IPS-NIHi7 (cell line): Measurements from ENCODE around the gene ZNF627.
"Not testable (repeated sequence)": the region's sequence is repeated elsewhere in the genome, so short reads cannot be mapped to it uniquely, and the experiment has no call there.

ENCODE experiments used
- DNase-seq: peaks from one replicate; pipeline ENCODE4 v3.0.0; 2012; ENCODE audit warnings: mixed read lengths; ENCODE audit errors: extremely low spot score

Gene ZNF627

DNA sequence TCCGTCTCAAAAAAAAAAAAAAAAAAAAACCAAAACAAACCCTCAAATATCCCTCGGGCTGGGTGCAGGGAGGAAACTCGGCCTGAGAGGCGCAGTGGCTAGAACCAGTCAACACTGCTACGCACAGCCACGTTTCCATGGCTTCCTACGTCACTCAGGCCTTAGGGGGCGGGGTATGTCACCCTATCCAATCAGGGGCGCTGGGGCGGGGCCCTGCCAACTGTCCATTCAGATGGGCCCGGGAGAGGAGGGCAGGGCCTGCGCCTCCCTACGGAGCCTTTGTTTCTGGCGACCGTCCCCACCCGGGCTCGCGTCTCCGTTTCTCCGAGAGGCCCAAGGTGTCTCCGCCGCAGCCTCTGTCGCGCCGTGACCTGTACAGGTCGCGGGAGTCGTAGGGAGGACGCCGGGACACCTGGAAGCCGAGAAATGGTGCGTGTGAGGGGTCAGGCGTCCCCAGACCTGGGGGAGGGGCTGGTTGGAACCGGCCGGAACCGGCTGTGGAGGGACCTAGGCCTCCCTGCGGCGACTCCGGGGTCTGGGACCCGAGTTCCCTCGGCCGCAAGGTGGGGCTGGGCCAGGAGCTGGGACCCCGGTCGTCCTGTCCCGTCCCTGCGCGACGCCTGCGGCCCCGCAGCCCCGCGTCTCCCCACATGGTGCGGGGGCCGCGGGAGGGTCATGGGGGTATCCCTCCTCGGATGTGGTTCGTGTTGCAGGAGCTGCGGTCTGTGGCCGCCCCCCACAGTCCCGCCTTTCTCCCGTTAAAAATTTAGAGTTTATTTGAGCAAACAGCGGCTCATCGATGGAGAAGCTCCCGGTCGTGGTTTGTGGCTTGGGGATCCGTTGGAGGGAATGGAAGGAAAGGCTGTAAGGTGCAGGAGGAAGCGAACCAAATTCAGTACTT is at the start of gene ZNF627:
ZNF627 (plus strand) TSS at position 282 of the 901 bp plus-strand sequence; CDS start at position 427, 145 bp downstream.
- peak; percentile 99 for DNase-seq

DNA sequence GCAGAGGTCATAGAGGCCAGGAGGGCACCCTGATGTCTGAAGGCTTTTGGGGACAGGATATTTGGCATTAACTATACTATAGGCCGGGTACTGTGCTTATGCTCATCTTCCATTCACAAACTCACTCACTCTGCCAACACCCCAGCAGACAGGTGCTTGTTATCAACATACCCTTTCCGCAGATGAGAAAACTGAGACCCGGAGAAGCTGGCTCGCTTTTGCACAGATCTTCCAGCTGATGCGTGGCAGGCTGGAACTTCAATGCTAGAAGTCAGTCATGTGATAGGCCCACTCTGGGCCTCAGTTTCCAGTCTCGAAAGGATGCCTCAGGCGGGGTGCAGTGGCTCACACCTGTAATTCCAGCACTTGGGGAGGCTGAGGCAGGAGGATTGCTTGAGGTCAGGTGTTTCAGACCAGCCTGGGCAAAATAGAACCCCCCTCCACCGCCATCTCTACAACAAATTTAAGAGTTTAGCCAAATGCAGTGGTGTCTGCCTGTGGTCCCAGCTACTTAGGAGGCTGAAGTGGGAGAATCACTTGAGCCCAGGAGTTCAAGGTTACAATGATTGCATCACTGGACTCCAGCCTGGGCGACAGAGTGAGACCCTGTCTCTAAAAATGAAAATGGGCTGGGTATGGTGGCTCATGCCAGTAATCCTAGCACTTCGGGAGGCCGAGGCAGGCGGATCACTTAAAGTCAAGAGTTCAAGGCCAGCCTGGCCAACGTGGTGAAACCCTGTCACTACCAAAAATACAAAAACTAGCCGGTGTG is 49.2 kb upstream of the ZNF627 start:
- no peak for DNase-seq

DNA sequence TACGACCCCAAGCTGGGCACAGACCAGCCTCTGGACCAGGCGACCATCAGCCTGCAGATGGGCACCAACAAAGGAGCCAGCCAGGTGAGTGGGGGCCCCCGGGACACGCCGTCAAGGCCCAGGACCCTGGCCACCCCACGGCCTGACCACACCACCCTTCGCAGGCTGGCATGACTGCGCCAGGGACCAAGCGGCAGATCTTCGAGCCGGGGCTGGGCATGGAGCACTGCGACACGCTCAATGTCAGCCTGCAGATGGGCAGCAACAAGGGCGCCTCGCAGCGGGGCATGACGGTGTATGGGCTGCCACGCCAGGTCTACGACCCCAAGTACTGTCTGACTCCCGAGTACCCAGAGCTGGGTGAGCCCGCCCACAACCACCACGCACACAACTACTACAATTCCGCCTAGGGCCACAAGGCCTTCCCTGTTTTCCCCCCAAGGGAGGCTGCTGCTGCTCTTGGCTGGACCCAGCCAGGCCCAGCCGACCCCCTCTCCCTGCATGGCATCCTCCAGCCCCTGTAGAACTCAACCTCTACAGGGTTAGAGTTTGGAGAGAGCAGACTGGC is 47.8 kb upstream of the ZNF627 start:
- no peak for DNase-seq

DNA sequence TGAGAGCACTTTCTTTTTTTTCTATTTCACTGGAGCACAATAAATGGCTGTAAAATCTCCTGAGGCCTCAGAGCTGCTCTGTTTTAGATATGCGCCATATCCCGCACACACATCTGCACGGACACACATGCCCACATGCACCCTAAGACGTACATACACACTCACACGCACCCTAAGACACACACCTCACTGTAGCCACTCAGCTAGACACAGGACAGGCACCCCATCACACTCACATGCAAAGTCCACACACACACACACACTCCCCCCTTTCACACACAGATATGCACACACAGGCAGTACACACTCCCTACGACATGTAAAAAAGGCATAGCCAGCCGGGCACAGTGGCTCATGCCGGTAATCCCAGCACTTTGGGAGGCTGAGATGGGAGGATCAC is 47.0 kb upstream of the ZNF627 start:
- DNase-seq: no peak

DNA sequence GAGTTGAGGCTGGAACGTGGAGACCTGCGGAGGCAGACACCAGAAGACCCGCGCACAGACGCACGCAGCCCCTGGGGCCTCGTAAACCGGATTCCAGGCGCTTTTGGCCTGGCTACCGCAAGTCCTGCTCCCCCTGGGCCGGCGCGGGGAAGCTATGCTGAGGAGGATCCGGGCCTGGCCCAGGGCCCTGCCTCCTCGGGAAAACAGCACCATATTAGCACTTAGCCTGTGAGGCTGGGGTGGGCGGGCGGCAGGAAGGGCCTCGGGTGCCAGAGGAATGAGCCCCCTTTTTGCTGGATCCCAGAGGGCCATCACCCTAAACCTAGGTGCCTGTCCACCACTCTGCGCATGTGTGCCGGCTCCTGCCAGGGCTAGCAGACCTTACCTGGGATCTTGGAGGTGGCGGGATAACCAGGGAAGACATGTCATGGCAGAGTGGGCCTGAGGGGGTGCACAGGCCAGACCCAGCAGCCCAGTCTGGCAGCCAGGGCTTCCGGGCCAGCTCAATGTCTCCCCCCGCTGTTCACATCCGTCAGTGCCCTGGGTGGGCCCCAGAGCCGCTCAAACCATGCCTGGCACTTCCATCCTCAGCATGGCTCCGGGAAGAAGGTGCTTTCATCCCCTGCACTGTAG is 45.6 kb upstream of the ZNF627 start:
- DNase-seq: peak; percentile 74

DNA sequence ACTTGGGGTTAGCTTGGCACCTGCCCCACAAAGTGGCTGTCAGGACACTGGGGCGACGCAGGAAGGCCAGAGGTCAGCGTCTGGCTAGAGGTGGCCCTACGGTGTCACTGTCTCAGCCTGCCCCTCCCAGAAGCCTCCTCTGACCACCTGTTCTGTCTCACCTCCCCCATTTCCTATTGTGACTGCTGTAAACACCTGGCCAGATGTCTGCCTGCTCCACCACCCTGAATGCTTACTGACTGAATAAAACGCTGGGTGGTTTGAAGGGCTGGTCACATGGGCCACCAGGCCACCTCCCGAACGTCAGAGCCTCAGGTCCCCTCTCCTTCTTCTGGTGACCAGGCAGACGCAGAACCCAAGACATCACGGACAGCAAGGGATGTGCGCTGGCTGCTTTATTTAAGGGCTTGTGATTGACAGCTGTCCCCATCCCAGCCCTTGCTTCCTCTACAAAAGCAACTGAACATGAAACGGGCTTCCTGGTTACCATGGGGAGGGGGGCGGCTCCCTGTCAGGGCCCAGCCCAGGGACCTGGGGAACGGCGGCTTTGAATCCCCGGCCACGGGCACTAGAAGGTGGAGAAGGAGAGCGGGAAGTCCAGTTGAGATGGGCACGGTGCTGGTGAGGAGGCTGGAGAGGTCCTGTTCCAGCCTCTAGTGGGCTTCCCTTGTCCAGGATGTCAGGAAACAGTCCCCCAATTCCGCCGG is 44.5 kb upstream of the ZNF627 start:
- DNase-seq: no peak

DNA sequence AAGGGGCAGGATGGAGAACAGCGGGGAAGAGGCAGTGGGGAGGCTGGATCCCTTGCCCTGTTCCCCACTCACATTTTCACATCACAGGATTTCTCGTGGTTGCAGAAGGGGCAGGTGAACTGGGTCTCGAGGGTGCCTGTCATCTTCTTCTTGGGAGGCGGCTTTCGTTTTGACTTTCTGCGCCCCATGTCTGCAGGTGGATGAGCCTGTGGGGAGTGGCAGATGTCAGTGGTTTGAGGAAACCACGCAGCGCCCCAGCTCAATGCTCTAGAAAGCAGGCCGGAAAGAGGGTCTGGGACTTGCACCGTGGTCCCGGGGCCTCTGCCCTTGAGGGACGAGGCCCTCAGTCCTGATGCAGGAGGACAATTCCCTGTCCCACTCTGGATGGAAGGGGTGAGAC is 43.1 kb upstream of the ZNF627 start:
- no peak for DNase-seq

DNA sequence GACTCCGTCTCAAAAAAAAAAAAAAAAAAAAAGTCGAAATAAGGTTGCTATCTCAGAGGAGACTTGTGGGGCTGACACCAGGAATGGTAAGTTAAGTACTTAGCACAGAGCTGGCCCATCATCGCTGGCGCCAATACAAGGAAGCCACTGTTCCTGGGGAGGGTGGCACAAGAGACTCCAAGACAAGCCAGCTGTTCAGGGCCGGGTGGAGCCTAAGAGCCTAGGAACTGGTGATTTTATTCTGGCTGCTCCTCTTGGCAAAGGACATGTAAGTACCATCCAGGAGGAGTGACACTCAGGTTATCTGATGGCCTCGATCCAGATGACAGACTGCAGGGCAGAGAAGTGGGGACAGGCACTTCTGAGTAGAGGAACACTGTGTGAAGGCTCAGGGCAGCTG is 42.0 kb upstream of the ZNF627 start:
- DNase-seq: no peak

DNA sequence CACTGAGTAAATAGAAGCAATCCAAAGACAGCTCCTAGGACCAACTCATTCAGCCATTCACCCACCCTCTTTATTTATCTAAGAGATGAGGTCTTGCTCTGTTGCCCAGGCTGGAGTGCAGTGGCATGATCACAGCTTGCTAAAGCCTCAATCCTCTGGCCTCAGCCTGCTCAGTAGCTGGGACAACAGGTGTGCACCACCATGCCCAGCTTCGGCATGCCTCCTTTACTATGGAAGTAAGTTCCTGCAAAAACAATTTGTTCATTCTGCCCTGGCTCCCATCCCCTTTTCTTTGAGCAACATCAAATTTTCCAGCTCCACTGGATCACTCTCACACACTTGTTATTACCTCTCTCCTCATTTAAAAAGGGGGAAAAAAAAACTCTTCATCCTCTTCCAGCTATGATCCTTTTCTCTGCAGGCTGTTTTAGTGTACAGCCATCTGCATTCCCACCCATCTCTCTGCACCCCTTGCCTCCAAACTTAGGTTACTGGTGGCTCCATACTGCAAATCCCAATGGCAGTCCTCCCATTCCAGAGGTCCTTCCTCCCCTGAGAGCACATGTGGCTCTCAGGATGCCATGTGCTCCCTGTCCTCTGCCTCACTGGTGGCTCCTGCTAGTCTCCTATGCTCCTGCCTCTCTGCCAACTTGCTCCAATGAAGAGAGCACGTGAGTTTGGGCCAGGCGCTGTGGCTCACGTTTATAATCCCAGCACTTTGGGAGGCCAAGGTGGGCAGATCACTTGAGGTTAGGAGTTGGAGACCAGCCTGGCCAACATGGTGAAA is 40.5 kb upstream of the ZNF627 start:
- no peak for DNase-seq

DNA sequence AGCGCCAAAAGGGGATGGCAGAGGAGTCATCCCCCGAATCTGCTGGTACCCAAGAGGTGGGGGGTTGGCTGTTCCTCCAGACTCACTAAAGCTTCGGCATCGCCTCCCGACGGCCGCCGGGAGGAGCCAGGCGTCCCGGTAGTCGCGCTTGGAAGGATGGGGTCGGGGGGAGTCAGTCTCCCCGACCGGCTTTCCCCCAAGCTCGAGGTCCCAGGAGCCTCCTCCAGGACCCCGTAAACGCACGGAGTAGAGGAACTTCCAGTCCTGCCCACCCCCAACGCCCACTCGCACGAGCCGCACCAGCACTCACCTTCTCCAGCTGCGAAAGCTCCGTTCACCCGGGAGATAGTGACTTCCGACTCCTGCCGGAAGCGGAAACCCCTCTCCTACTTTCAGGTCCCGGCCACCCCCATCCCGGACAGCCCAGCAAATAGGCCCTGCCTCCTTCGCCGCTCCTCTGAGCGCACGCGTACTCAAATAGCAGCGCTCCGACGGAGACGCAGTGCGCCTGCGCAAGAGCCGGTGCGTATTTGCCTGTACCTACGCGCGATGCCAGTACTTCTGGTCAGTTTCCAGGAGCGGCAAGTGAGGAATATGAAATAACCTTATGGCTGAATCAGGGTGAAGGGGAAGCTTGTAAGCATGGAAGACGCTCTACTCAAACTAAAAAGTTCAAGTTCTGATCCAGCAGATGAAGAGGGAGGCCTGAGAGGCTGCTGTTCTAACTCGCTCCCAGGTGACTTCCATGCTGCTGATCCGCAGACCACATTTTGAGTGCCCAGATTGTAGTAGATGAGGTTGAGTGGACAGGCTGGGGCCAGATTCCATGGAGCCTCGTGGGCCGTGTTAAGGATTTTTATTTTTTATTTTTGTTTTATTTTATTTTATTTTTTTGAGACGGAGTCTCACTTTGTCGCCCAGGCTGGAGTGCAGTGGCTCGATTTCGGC is 38.1 kb upstream of the ZNF627 start, which contains the start of gene ELOF1:
ELOF1 (minus strand) TSS at position 350 of the 948 bp plus-strand sequence. CDS start 4,883 bp downstream, outside the sequence.
- peak; percentile 99 for DNase-seq

DNA sequence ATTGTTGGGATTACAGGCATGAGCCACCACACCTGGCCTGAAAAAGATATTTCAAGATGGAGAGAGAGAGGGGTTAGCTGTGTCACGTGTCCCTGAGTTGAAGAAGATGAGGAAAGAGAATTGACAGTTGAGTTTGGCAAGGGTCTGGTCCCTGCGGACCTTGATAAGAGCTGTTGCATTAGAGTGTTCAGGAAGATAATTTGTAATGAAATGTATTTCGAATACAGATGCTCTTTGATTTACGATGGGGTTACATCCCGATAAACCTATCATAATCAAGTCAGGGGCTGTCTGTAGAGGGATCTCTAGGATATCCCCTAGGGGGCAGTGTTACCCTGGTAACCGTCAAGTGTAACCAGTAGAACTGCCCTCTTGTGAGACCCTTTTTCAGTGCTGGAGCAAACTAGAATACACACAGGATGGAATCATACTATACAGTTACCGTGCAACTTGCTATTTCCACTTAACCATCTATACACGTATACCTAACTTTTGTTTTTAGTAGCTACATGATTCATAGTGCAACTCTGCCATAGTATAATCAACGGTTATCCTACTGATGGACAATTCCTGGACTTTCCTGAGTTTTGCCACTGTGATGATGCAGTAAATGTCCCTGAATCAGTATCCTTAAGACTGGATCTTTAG is 36.8 kb upstream of the ZNF627 start:
- DNase-seq: peak; percentile 81

DNA sequence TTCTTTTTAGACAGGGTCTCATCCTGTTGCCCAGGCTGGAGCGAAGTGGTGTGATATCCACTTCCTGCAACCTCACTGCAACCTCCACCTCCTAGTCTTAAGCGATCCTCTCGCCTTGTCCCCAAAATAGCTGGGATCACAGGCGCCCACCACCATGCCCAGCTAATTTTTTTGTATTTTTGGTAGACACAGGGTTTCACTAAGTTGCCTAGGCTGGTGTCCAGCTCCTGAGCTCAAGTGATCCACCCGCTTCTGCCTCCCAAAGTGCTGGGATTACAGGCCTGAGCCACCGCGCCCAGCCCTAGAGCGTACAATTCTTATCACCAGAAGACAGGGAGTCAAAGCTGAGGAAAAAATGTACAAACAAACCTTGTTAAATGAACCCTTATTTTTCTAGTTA is 33.8 kb upstream of the ZNF627 start:
- DNase-seq: no peak

DNA sequence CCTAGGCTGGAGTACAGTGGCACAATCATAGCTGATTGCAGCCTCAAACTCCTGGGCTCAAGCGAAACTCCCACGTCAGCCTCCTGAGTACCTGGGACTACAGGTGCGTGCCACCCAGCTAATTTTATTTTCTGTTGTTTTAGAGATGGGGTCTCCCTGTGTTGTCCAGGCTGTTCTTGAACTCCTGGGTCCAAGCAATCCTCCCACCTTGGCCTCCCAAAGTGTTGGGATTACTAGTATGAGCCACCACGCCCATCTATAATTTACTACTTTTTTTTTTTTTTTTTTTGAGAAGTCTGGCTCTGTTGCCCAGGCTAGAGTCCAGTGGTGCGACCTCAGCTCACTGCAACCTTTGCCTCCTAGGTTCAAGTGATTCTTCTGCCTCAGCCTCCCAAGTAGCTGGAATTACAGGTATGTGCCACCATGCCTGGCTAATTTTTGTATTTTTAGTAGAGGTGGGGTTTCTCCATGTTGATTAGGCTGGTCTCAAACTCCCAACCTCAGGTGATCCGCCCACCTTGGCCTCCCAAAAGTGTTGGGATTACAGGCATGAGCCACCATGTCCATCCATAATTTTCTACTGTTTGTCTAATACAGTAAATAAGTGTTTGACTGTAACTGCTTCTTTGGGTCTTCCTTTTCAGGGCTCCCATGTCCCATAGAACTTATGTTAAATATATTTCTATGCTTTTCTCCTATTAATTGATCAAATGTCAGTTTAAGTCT is 33.0 kb upstream of the ZNF627 start:
- DNase-seq: not testable (repeated sequence)

DNA sequence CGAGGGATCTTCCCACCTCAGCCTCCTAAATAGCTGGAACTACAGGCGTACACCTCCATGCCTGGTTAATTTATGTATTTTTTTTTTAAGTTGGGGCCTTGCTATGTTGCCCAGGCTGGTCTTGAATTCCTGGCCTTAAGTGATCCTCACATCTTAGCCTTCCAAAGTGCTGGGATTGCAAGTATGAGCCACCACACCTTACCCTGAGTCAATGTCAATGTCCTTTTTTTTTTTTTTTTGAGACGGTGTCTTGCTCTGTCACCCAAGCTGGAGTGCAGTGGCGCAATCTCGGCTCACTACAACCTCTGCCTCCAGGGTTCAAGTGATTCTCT is 31.7 kb upstream of the ZNF627 start:
- DNase-seq: not testable (repeated sequence)

DNA sequence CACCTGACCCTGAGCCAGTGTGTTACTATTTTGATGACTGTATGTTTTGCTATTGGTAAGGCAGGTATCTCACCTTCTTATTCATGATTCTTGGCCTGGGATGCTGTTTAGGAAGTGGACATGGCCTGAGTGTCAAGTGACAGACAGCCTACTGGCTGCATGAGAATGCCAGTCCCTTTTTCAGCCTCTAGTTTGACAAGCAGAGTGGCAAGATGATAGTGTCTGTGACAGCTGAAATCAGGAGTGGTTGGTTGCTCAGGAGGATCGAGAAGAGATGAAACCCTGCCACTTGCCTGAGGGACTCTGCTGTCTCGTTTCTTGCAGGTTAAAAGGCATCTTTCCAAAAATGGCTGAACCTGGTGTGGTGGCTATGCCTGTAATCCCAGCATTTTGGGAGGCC is 31.1 kb upstream of the ZNF627 start:
- no peak for DNase-seq

DNA sequence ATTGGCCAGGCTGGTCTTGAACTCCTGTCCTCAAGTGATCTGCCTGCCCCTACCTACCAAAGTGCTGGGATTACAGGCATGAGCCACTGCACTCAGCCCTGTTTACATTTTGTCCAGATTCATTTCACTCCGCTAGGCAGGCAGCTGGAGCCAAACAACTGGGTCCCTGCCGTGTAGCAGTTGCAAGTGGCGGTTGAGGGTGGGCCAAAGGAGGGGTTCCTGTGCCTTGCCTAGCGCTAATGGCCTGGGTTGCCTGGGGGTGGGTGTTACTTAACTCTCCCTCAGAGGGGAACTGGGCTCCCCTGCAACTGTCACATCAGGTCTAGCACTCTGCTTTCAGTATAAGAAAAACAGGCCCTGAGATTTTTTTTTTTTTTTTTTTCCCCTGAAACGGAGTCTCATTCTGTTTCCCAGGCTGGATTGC is 27.2 kb upstream of the ZNF627 start:
- DNase-seq: no peak

DNA sequence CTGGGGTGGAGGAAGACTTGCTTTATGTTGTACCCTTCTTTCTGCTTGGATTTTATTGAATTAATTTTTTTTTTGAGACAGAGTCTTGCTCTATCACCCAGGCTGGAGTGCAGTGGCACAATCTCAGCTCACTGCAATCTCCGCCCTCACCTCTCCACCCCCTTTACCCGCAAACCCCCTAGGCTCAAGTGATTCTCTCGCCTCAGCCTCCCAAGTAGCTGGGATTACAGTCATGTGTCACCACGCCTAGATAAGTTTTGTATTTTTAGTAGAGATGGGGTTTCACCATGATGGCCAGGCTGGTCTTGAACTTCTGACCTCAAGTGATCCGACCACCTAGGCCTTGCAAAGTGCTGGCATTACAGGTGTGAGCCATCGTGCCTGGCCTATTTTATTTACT is 23.9 kb upstream of the ZNF627 start:
- DNase-seq: not testable (repeated sequence)

DNA sequence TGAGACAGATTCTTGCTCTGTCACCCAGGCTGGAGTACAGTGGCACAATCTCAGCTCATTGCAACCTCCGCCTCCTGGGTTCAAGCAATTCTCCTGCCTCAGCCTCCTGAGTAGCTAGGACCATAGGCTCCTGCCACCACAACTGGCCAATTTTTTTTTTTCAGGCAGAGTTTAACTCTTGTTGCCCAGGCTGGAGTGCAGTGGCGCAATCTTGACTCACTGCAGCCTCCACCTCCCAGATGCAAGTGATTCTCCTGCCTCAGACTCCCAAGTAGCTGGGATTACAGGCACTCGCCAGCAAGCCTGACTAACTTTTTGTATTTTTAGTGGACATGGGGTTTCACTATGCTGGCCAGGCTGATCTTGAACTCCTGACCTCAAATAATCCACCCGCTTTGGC is 23.5 kb upstream of the ZNF627 start:
- not testable (repeated sequence) for DNase-seq
